Posterior vena cava (tissue), 2 donors: Measurements from ENCODE around the gene TECPR1. TPM values are rescaled to one million over a fixed set of nuclear protein-coding genes. Genes with fewer than 3 reads are reported as not detected.

ENCODE experiments used
- DNase-seq: peaks from one replicate; pipeline ENCODE4 v3.0.0-alpha.2; 2020; ENCODE audit warnings: low spot score
- intact Hi-C, 2 donors: fragments of 100-400 bp; cut with DNase I; formaldehyde crosslinking; loops; one replicate each; pipeline versions ENCODE4 v1.14.1 to v1.14.2; 2022 to 2023
- total RNA-seq, 2 donors: library from RNA; stranded (reverse); fragmentation: NEBNext Ultra II Directional; extraction: Animal tissue kit (Norgen Biotek cat#: 25700); gene quantifications; one replicate each; pipeline ENCODE4 v1.2.1, GENCODE V29; 2021
- donor health status: DM: yes; HTN: yes; CAD: no.
- donor health status: DM: yes; HTN: yes; CAD: no.

The TECPR1 gene
- total RNA-seq, 2 donors from 2014 or later: 29.7 to 36.7 TPM

DNA sequence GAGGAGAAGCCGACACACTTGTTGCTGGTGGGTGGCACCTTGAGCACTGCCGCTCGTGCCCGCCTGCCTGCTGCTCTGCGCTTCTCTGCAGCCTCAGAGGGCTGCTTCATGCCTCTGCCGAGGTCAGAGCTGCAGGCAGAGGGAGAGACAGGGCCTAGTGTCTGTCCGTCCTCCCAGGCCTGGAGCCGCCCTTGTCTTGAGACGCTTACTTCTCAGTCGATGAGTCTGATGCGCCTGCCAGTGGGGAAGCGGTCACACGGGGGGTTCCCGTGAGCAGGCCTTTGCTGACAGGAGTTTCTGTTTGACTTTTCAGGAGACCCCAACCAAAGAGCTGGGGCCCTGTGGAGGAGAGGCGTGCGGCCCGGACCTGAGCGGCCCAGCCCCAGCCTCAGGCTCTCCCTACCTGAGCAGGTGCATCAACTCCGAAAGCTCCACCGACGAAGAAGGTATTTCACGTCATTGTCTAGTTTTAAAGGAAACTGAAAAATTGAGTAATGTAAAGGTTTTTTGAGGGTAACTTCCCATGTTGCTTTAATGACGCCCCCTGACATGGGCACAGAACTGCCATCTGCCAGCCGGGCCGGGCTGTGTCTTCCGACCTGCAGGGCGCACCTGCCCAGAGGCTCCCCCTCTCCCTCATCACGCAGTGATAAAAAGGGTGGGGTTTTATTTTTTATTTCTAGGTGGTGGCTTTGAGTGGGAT lies 48.6 kb downstream of the TECPR1 start:
- no peak for DNase-seq
- intact Hi-C loops: no loop called here

DNA sequence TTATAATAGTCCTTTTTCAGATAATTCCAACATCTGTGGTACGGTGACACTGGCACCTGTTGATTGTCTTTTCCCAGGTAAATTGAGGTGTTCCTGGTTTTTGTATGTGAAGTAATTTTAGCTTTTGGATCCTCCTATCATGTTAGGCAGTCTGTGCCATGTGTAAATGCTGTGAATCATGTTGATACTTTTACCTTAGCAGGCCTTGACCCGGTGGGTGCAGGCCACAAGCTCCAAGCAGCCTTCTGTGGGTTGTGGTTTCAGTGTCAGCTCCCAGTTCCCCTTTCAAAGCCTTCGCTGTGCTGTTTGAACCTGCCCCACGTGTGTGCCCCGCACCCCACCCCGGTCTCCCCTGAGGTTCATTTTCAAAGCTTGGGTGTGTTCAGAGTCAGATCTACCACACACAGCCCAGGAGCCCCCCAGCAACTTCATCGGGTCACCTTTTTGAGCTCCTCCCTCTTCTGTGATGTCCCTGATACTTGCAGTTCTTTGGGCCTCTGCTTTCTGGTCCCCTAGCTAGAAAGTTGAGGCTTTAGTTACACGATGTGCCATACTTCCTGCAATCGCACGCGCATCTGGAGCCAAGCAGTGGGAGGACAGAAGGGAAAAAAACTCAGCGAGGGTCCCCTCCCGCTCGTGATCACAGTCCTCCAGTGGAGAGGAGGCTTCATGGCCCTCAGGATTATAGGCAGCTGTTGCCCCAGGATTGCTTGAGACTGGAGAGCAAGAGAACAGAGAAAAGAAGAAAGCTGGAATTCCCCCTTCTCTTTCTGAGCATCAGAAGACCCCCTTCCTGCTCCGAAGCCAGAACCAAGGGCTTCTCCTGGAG lies 49.5 kb downstream of the TECPR1 start:
- no peak for DNase-seq
- intact Hi-C loops: no loop called here

DNA sequence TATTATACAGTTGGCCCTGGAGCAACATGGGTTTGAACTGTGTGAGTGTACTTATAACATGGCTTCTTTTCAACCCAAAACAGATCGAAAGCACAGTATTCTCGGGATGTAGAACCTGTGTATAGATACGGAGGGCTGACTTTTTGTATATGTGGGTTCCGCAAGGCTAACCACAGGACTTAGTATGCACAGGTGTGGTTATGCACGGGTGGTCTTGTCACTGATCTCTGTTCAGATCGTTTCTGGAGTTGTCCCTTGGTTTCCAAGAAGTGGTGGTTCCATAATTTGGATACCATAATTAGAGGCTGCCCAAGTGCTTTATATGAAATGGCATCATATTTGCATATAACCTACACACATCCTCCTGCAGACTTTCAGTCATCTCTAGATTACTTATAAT lies 51.7 kb downstream of the TECPR1 start:
- no peak for DNase-seq
- intact Hi-C loops: no loop called here

DNA sequence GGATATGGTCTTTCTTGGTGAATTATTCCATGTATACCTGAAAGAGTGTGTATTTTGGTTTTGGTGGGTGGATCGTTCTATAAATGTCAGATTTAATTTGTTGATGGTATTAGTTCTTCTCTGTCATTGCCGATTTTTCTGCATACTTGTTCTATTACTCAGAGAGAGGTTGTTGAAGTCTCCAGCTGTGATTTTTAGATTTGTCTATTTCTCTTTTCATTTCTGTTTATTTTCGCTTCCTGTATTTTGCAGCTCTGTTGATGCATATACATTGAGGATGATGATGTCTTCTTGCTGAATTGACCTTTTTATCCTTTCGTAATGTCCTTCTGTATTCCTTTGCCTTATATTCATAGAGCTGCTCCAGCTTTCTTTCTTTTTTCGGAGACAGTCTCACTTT lies 52.9 kb downstream of the TECPR1 start:
- intact Hi-C loops: loop anchor here in 1 of 2 donors (10.0 kb wide), 1 partner anchor 1774 kb away; no protein-coding TSS in a partner anchor

DNA sequence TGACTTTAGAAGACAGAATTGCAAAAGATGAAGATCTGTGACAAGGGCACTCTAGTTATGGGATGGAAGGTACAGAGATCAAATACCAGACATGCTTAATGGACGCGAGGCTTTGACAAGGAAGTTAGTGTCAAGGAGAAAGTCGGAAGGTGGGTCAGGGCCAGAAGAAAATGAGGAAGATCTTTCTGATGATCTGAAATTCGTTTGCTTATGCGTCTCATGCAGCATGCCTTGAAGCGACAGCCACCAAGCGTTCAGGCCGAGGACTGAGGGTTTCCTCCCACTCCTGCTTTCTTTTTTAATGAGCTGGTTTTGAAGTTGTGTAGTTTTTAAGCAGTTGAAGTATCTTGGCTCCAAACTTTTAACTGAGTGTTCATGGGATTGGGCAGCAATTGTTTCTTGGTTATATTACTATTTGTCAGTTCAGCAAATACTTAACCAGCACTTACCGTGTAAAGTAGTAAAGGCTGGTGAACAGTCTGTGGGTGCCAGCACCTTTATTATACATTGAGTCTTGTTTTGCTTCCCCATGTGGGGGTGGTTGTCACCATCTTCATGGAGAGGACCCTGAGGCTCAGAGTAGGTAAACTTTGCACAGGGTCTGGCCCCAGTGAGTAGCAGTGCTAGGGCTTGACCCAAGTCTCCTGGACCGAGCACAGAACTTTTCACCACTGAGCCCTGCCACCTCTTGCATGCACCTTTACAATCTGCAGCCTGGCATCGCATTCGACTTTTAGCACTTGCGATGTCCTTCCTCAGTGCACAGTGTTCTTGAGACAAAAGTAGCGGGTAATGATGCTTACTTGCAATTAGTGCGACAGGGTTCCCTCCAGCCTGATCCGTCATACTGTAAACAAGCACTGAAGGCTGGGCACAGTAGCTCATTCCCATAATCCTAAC lies 55.1 kb downstream of the TECPR1 start:
- no peak for DNase-seq
- intact Hi-C loops: loop anchor here in 1 of 2 donors (10.0 kb wide), 1 partner anchor 1772 kb away; no protein-coding TSS in a partner anchor

More for the DNA sequence above, 52.9 kb downstream of the TECPR1 start:
- no peak for DNase-seq

DNA sequence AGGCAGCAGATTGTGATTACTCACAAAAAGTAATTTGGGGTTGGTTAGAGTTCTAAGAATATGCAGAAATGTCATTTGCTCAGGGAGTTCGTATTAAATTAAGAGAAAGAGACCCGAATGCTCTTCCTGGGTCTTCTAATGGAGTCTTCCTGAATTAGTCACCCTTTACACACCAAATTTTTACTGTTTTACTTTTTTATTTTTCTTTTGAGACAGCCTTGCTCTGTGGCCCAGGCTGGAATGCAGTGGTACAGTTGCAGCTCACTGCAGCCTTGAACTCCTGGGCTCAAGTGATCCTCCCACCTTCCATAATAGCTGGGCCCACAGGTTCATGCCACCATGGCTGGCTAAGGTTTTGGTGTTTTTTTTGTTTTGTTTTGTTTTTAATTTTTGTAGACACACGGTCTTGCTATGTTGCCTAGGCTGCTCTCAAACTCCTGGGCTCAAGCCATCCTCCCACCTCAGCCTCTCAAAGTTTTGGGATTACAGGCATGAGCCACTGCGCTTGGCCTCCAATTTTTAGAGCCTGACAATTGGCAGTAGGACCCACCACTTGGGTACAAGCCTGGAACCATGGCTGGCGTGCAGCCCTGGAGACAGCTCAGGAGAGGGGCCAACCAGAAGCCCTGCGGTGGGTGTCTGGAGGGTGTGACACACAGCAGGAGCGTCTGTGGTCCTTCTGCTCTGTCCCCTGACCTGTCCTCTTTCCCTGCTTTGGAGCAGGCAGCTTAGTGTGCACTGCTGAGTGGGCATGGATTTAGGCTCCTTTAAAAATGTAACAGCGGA lies 57.2 kb downstream of the TECPR1 start:
- DNase-seq: no peak
- intact Hi-C loops: loop anchor here in 1 of 2 donors (10.0 kb wide), 1 partner anchor 1770 kb away; no protein-coding TSS in a partner anchor

DNA sequence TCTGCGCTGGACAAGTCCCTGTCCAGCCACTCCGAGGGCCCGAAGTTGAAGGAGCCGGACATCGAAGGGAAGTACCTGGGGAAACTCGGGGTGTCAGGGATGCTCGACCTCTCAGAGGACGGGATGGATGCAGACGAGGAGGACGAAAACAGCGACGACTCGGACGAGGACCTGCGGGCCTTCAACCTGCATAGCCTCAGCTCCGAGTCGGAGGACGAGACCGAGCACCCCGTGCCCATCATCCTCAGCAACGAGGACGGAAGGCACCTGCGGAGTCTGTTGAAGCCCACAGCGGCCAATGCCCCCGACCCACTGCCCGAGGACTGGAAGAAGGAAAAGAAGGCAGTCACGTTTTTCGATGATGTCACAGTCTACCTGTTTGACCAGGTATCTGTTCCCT lies 57.8 kb downstream of the TECPR1 start:
- no peak for DNase-seq
- intact Hi-C loops: loop anchor here in 1 of 2 donors (10.0 kb wide), 1 partner anchor 1769 kb away; no protein-coding TSS in a partner anchor

DNA sequence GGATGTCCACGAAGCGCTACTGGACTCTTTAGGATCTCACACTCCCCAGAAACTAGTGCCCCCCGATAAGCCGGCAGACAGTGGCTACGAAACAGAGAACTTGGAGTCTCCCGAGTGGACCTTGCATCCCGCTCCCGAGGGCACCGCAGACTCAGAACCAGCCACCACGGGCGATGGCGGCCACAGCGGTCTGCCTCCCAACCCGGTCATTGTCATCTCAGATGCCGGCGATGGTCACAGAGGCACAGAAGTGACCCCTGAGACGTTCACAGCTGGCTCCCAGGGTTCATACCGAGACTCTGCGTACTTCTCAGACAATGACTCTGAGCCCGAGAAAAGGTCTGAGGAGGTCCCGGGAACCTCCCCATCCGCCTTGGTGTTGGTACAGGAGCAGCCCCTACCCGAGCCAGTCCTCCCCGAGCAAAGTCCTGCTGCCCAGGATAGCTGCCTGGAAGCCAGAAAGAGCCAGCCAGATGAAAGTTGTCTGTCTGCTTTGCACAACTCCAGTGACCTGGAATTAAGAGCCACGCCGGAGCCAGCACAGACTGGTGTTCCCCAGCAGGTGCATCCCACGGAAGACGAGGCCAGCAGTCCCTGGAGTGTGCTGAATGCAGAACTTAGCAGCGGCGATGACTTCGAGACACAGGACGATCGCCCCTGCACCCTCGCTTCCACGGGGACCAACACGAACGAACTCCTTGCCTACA lies 58.4 kb downstream of the TECPR1 start:
- peak; percentile 80 for DNase-seq
- intact Hi-C loops: loop anchor here in 1 of 2 donors (10.0 kb wide), 1 partner anchor 1769 kb away; no protein-coding TSS in a partner anchor

DNA sequence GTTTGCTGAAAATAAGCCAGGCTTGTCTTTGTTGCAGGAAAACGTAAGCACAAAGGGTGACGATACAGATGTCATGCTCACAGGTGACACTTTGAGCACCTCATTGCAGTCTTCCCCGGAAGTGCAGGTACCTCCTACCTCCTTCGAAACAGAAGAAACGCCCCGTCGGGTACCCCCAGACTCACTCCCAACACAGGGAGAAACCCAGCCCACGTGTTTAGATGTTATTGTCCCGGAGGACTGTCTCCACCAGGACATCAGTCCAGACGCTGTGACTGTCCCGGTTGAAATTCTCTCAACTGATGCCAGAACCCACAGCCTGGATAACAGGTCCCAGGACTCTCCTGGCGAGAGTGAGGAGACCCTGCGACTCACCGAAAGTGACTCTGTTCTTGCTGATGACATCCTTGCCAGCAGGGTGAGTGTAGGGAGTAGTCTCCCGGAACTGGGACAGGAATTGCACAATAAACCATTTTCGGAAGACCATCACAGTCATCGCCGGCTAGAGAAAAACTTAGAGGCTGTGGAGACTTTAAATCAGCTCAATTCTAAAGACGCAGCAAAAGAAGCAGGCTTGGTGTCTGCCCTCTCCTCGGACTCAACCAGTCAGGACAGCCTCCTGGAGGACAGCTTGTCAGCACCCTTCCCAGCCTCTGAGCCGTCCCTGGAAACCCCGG lies 59.1 kb downstream of the TECPR1 start:
- intact Hi-C loops: loop anchor here in 1 of 2 donors (10.0 kb wide), 1 partner anchor 1768 kb away; no protein-coding TSS in a partner anchor
- DNase-seq: no peak

DNA sequence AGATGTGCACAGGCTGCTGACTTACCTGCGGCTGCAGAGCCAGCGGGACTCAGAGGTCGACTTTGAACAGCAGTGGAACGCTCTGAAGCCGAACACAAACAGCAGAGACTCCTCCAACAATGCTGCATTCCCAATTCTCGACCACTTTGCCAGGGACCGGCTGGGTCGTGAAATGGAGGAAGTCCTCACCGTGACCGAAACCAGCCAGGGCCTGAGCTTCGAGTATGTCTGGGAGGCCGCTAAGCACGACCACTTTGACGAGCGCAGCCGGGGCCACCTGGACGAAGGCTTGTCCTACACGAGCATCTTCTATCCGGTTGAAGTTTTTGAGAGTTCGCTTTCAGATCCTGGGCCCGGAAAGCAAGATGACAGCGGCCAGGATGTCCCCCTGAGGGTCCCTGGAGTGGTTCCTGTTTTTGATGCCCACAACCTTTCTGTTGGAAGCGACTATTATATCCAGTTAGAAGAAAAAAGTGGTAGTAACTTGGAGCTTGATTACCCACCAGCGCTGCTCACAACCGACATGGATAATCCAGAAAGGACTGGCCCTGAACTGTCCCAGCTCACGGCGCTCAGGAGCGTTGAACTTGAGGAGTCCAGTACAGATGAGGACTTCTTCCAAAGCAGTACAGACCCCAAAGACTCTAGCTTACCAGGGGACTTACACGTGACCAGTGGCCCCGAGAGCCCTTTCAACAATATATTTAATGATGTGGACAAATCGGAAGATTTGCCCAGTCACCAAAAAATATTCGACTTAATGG lies 60.2 kb downstream of the TECPR1 start:
- intact Hi-C loops: loop anchor here in 1 of 2 donors (10.0 kb wide), 1 partner anchor 1767 kb away; no protein-coding TSS in a partner anchor
- no peak for DNase-seq

DNA sequence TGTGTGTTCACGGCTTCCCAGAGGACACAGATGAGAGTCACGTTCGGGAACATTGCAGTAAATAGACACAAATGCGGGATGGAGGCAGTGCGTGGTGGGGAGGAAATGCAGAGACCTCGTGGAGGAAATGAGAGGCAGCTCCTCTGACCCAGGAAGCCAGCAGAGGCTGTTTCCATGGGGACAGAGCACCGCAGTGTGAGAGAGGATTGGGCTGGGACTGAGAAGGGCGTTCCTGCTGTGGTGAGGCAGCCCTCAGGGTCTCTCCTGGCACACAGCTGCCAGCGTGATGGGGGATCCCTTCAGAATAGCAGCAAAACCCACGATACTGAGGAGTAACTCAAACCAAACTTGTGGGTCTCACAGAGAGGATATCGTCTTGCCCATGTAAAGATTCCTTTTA lies 62.5 kb downstream of the TECPR1 start:
- no peak for DNase-seq
- intact Hi-C loops: no loop called here

DNA sequence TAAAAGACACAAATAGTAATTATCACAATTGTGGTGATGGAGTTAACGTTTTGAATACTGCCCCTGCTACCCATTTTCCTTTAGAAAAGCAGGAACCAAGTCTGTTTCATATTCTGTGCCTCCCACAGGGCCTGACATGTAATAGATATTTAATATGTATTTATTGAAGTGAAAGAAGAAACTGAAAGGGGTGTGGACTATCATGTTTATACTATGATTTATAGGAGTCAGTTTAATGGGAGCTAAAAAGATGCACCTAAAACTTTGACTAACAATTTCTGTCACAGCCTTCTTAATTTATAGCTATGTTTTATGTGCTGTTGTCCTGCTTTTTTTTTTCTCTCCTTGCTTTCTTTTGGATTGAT lies 64.9 kb downstream of the TECPR1 start:
- intact Hi-C loops: no loop called here
- DNase-seq: no peak

DNA sequence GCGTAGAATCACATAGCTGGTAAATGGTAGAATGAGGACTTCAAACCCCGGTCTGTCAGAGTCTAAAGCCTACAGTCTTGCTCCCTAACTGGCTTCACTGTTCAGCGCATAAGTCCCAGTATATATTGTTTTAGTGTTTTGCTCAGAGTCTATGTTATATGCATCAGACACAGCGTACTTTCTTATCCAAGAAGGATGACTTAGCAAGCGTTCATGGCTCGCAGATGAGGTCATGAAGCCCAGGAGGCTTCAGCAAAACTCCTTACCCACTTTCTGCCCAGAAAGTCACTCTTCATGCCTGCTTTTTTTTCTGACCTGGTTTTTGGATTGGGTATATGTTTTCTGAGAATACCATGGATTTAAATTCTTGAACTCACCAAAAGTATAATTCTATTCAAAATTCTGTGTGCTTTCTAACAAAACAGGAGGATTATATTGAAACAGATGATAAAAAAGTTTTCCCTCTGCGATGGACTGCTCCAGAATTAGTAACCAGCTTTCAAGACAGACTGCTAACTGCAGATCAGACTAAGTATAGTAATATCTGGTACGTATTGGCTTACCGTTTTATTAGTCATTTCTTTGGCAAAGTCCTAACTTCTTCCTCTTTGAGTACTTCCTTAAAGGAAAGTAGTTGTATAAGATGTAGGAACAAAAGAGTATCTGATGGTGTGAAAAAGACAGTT lies 65.4 kb downstream of the TECPR1 start:
- DNase-seq: no peak
- intact Hi-C loops: no loop called here

DNA sequence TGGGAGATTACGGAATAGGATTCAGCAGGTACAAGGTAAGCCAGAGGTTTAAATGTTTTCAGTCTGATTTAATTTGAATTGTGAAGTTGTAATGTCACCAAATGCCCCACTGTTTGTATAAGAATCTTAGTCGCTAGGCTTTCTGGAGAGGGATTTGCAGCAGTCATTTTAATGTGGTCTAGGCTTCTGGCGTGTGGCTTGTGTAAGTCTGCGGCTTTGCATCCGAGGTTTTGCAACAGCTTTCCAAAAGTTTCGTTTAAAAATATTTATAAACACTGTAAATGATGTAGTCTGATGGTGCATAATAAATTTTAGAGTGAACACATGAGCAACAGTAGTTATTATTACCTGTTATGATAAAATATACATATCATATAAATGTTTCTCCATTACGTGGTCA lies 66.9 kb downstream of the TECPR1 start:
- DNase-seq: no peak
- intact Hi-C loops: no loop called here

DNA sequence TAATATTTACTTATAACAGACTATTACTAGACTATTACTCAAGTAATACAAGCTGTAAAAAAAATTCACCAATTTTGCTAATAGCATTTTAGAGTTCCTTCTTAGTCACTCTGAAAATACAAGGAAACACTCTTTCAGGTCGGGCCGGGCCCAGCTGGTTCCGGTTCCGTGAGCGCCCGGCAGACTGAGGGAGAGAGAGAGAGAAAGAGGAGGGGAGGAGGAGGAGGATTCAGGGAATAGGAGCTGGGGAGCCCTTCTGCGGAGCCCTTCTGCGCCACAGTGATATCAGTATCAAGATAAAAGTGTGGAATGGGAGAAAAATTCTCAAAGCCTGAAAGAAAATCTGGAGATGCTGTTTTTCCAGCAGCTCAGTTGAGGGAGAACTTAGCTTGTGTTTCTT lies 71.3 kb downstream of the TECPR1 start:
- no peak for DNase-seq
- intact Hi-C loops: no loop called here
